HG03469 (cell line): ENCODE data around the gene AEBP1.

ENCODE experiments used
- ATAC-seq: cut with Tn5 transposase; IDR thresholded peaks from one replicate; pipeline ENCODE4 v1.9.1; 2021; ENCODE audit warnings: mild to moderate bottlenecking, moderate library complexity, moderate number of reproducible peaks; ENCODE audit not compliant: unreplicated experiment

The AEBP1 gene

DNA sequence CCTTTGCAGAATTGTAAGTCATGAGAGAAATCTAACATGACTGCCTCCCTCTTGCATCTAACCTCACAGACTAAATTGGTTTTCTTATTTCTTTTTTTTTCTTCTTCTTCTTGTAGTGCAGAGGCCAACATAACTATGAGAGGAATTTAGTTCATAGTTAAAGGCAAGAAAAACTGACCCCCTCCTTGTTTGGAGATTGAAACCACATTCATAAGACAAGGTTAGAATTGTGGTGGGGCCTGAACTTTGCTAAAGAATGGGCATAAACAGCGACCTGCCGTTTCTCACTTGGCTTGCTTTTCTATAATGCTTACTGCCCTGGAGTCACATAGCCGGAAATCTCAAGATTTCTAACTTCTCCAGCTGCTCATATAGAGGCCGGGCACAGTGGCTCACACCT lies 19.4 kb upstream of the AEBP1 start:
- no peak for ATAC-seq

GRCh38 chr7:44085546-44085945 lies 18.6 kb upstream of the AEBP1 start:
- no peak for ATAC-seq

DNA sequence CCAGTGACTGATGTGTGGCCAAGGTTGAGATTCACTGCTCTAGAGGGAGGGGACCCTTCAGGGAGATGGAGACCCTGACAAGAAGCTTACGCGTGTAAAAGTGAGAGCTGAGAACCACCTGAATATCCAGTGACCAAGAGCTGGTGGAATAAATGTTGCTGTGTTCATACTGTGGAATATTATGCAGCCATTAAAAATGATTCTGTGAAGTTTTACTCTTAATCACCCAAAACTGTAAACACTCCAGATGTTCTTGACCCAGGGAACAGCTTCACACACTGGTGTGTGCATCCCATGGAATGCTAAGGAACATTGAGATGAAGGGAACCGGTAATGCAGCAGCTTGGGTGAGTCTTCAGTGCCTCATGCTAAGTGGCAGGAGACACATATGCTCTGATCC lies 17.5 kb upstream of the AEBP1 start:
- no peak for ATAC-seq

- ATAC-seq: no peak
These were observed 16.0 kb upstream of the AEBP1 start for GRCh38 chr7:44087911-44088838.

- no peak for ATAC-seq
These were observed 11.0 kb upstream of the AEBP1 start for GRCh38 chr7:44093102-44093641.

DNA sequence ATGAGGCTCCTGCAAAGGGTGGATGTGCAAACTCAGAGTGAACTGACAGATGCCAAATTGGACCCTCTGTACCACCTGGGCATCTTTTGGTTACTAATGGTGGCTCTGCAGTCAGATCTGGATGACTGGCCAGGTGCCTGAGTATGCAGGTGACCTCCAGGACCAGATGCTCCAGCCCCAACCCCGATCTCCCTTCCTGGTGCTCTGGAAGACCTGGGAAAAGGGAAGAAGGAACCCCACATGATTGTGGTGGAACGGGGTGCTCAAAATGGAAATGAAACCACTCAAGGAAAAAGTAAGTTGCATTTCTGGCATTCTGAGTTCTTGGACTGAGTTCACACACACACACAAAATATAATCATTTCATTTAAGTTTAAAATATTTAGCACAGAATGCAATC lies 9.8 kb upstream of the AEBP1 start:
- no peak for ATAC-seq

- ATAC-seq: no peak
These were observed 9.1 kb upstream of the AEBP1 start for GRCh38 chr7:44094883-44095592.

DNA sequence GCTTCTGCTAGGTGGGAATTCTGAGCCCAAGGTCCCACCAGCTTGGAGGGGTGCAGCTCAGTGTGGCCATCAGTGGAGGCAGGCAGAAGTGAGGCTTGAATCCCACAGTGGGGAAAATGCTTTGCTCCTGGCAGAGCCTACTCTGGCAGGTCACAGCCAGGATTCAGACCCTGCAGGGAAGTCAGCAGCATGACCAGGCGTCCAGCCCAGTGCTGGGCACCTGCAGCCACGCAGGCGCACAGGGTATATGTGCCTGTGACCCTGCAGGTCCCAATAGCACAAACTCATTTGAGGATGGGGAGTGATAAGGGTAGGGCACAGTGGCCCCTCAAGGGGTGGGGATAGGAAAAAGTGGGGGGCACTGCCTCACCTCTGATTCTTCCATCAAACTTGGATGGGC lies 8.4 kb upstream of the AEBP1 start:
- no peak for ATAC-seq

DNA sequence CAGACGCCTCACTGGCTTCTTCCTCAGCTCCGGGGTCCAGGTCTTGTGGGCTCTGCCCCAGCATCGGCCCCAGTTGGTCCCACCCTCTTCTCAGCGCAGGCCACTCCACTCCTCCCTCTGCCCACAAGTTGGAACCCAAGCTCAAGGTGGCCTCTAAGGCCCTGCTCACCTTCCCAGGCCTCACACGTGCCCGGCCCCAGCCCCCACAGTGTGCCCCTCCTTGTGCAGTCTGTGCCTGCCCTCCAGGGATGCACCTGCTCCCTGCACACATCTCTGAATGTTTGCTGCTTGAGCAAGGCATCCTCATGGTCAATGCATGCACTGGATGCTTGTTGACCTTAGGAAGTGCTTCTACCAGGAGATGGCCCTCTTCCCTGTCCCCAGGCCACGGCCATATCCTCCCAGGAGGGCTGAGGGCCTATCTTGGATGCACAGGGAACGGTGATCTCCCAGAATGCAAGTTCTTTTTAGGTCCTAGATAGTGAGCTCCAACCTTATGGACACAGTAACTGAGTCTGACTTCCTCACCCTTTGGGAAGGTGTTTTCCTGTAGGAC lies 7.7 kb upstream of the AEBP1 start:
- ATAC-seq: no peak

DNA sequence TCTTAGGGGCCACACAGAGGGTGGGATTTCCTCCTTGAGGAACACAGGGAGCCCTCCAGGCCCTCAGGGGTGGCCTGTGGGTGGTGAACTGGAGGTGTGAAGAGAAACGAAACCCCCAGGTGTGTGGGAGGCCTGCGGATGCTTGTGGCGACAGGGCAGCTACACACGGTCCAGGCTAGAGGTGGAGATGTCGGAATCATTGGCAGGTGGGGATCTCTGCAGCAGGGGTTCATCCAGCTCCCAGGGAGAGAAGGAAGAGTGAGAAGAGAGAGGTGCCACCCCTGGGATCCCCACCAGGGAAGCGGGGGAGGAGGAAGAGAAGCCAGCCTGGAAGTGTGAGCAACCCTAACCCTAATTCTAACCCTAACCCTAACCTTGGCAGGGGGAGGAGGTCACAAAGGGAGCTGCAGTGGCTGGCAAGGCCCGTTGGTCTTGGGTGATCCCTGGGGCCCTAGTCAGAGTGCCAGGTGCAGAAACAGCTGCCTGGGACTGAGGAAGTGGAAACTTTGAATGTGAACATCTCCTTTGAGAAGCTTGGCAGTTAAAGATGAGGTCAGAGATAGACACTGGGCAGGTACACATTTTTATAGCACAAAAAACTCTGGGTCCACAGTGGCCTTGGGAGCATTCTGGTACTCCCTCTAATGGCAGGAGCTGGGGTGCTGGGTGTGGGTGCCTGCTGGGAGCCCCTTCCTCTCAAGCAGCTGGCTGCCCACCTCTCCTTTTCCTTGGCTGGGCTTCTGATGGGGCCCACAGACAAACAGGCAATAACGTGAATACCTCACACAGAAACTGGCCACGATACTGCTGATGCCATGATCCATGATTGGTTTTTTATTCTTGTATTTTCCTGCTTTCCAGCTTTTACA lies 6.8 kb upstream of the AEBP1 start:
- no peak for ATAC-seq

DNA sequence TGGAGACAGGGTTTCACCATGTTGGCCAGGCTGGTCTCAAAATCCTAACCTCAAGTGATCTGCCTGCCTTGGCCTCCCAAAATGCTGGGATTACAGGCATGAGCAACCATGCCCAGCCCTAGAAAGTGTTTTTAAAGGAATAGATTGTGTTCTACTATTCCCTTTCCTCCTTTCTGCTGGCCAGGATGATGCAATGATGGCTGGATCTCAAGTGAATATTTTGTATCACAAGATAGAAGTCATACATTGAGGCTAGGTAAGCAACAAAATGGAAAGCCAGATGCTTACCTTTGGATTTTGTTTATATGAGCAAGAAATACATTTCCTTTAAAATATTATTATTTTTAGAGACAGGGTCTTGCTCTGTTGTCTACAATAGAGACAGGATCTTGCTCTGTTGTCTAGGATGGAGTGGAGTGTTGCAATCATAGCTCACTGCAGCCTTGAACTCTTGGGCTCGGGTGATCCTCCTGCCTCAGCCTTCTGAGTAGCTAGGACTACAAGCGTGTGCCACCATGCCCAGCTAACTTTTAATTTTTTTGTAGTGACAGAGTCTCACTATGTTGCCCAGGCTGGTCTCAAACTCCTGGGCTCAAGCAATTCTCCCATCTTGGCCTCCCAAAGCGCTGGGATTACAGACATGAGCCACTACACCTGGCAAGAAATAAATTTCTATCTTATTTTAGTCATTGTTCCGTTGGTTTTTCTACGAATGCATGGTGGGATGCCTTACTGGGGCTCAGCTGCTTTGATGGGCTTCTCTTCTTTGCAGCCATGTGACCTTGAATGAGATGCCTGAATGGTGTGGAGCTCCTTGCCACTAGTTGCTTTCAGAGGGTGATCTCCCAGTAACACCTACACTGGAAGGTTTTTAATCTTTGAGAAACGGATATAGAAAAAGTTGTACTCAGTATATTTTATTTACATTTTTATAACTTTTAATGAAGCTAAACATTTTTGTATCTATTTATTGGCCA lies 5.8 kb upstream of the AEBP1 start:
- no peak for ATAC-seq

- no peak for ATAC-seq
These were observed 4.5 kb upstream of the AEBP1 start for GRCh38 chr7:44099669-44100068.

DNA sequence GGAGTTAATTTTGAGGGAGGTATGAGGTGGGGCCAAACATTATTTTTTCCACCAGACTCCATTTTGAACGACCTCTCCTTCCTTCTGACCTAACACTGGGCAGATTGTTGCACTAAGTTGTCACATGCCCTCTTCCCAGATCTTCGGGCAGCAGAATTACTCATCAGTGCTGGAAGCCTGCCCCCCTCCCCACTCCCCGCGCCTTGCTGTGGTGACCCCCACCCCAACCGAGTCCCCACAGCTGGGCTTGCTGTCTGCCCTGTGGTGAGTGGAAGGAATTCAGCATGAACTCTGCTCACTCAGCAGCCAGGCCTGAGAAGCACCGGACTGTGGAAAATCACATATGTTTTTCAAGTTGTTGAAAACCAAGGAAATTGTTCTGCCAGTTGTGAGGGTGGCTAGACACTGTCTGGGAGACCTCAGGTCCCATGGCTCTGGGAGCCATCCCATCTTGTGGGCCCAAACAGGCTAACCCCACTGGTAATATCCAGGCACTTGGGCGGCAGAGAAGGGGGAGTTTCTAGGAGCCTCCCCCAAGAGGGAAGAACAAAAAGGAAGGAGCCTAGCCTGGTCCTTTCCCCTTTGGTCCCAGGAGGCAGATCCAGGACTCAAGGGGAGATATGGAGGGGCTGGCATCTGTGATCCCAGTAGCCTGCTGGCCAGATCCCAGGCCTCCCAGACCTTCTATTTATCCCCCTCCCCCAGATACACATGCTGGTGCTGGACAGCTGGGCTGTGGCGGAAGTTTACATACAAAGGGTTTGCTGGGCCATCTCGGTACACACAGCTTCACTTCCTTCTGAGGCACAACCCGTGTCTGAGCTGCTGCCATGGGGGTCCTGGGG lies 3.5 kb upstream of the AEBP1 start:
- no peak for ATAC-seq

GRCh38 chr7:44101303-44101965 lies 2.7 kb upstream of the AEBP1 start:
- no peak for ATAC-seq

DNA sequence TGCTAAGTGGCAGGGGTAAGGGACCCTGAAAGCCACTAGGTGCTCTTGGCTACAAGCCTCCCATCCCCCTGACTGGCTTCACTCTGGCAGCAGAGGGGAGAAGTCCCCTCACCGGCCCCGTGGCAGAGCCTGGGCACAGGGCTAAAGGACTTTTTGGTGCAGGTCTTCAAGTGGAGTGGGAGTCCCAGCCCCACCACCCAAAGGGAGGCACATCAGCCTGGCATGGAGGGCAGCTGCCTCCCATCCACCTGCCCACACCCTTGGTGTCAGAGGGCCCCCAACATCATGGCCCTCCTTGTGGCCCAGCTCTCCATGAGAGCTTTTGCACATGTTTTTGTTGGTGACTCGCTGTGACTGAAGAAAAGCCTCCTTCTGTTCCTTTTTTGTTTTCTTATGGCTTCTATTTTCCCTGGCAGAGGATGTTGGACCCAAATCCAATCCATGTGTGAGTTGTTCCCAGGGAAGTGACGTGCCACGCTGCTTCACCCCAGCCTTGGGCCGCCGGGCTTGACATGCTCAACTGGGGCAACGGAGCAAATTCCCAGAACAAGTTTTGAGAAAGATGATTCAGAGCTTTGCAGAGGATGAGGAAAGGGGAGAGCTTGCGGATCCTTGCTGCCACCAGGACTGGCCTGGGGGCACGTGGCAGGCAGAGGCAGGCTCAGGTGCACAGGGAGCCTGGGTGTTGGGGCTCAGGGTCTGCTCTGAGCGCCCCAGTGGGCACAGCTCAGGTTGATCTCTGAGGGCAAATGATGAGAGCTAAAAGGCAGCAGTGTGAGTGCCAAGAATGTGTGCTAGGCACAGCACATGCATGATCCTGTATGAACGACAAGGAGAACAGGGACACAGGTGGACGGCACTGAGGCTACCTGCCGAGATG lies 1.9 kb upstream of the AEBP1 start:
- no peak for ATAC-seq

GRCh38 chr7:44102846-44103565 lies 1.1 kb upstream of the AEBP1 start:
- no peak for ATAC-seq

DNA sequence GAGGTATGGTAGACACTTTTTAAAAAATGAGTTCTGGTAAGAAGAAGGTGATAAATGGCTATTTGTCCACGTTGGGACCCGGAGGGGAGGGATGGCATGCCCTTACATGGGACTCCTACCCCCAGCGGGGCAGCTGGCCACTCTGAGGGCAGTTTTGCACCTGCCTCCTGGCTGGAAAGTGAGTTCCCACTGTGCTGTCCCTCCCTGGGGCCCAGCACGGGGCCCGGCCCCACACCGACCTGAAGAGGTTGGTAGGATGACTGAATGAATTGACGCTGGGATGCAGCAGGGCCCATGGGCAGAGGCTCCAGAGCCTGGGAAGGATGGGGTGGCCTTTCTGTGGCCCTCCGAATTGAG lies 601 bp upstream of the AEBP1 start:
- no peak for ATAC-seq
